Ureter (tissue), 1 donor: ENCODE data around the gene ZC3H12C. TPM values are rescaled to one million over a fixed set of nuclear protein-coding genes. Genes with fewer than 3 reads are reported as not detected.

ENCODE experiments used
- DNase-seq: peaks from one replicate; pipeline ENCODE4 v3.0.0-alpha.2; 2020; ENCODE audit warnings: low spot score
- total RNA-seq: library from RNA; stranded (reverse); gene quantifications from one replicate; pipeline ENCODE4 v1.2.4, GENCODE V29; 2023
- donor health status: DM: yes; HTN: yes; CAD: no.

The ZC3H12C gene
- total RNA-seq, 1 donor from 2014 or later: 19.1 TPM

- no peak for DNase-seq
Measured at GRCh38 chr11:110076371-110076965, 16.7 kb upstream of the ZC3H12C start.

GRCh38 chr11:110077346-110077745, 15.8 kb upstream of the ZC3H12C start:
- DNase-seq: no peak

GRCh38 chr11:110077831-110078325, 15.3 kb upstream of the ZC3H12C start:
- DNase-seq: no peak

- no peak for DNase-seq
Measured at GRCh38 chr11:110078923-110079544, 14.2 kb upstream of the ZC3H12C start.

- no peak for DNase-seq
Measured at GRCh38 chr11:110079726-110080125, 13.5 kb upstream of the ZC3H12C start.

- no peak for DNase-seq
Measured at GRCh38 chr11:110081462-110082376, 11.5 kb upstream of the ZC3H12C start.

- no peak for DNase-seq
Measured at GRCh38 chr11:110082899-110083298, 10.3 kb upstream of the ZC3H12C start.

- no peak for DNase-seq
Measured at GRCh38 chr11:110085255-110085838, 7.8 kb upstream of the ZC3H12C start.

- no peak for DNase-seq
Measured at GRCh38 chr11:110086892-110087309, 6.3 kb upstream of the ZC3H12C start.

- DNase-seq: no peak
Measured at GRCh38 chr11:110087812-110088534, 5.2 kb upstream of the ZC3H12C start.

- DNase-seq: no peak
Measured at GRCh38 chr11:110088535-110089344, 4.5 kb upstream of the ZC3H12C start.

GRCh38 chr11:110089617-110090282, 3.4 kb upstream of the ZC3H12C start:
- no peak for DNase-seq

- DNase-seq: no peak
Measured at GRCh38 chr11:110090466-110091026, 2.6 kb upstream of the ZC3H12C start.

GRCh38 chr11:110092111-110092514, 1.1 kb upstream of the ZC3H12C start:
- no peak for DNase-seq

GRCh38 chr11:110093407-110094297, 460 bp downstream of the ZC3H12C start:
- peak; percentile 53 for DNase-seq

GRCh38 chr11:110094298-110095285, 1.4 kb downstream of the ZC3H12C start:
- DNase-seq: no peak

- DNase-seq: no peak
Measured at GRCh38 chr11:110095554-110095953, 2.4 kb downstream of the ZC3H12C start.
